IMR-90 (cell line): ENCODE measurements around the gene GPLD1. TPM values are rescaled to one million over a fixed set of nuclear protein-coding genes. Genes with fewer than 3 reads are reported as not detected.

Experiments
- ATAC-seq: fragments of 200-7000 bp; cut with Tn5 transposase; 2 replicates; pipeline ENCODE4 v1.9.1; 2020; ENCODE audit warnings: low read depth, mild to moderate bottlenecking, moderate library complexity
- BruUV-seq: library from RNA; stranded (reverse); fragments of 400-500 nt; replicated peaks from 2 replicates; lab custom pipeline; 2021; lab: Mats Ljungman, UMichigan
- CTCF ChIA-PET: fragments of 300-600 bp; formaldehyde crosslinking; extraction: SDS; loops from one replicate; lab custom pipeline; 2021; ENCODE audit warnings: antibody characterized with exemption; lab: Yijun Ruan, JAX
- POLR2A ChIA-PET: fragments of 300-600 bp; sonication (Branson Sonifier 250); formaldehyde crosslinking; loops from one replicate; lab custom pipeline; 2022; ENCODE audit warnings: antibody characterized with exemption; ENCODE audit not compliant: unreplicated experiment; lab: Charles Lee
- DNase-seq: peaks from one replicate; pipeline ENCODE4 v3.0.0; 2013
- H2AFZ ChIP-seq: replicated peaks from 2 replicates; pipeline ENCODE3; 2013; ENCODE audit warnings: low read length, mild to moderate bottlenecking; ENCODE audit not compliant: poor library complexity
- H2AK5ac ChIP-seq: 2 replicates; pipeline ENCODE4 v1.6.1; 2013; ENCODE audit warnings: low read depth, low read length, inconsistent platforms
- H2AK9ac ChIP-seq: replicated peaks from 2 replicates; pipeline ENCODE3; 2013; ENCODE audit warnings: mild to moderate bottlenecking, low read depth, low read length, moderate library complexity; ENCODE audit not compliant: poor library complexity
- H2BK120ac ChIP-seq: 2 replicates; pipeline ENCODE4 v1.6.1; 2013; ENCODE audit warnings: low read depth, low read length, inconsistent platforms
- H2BK15ac ChIP-seq: 3 replicates; pipeline ENCODE4 v1.6.1; 2013; ENCODE audit warnings: low read depth, low read length, inconsistent platforms
- H2BK20ac ChIP-seq: 2 replicates; pipeline ENCODE4 v1.6.1; 2013; ENCODE audit warnings: low read depth, mild to moderate bottlenecking, inconsistent platforms, low read length, moderate library complexity
- H2BK5ac ChIP-seq: 2 replicates; pipeline ENCODE4 v1.6.1; 2013; ENCODE audit warnings: mild to moderate bottlenecking, low read depth, low read length, inconsistent platforms; ENCODE audit not compliant: poor library complexity, severe bottlenecking
- H3K14ac ChIP-seq: replicated peaks from 2 replicates; pipeline ENCODE4 v1.6.1; 2013; ENCODE audit warnings: low read depth, low read length, inconsistent platforms
- H3K18ac ChIP-seq: 2 replicates; pipeline ENCODE4 v1.6.1; 2013; ENCODE audit warnings: low read depth, low read length, control low read depth
- H3K23ac ChIP-seq: 2 replicates; pipeline ENCODE4 v1.6.1; 2013; ENCODE audit warnings: low read depth, low read length, inconsistent platforms
- H3K27ac ChIP-seq: 2 replicates; pipeline ENCODE4 v1.5.1; 2013; ENCODE audit warnings: mild to moderate bottlenecking, control low read depth, low read length; ENCODE audit not compliant: insufficient read depth
- H3K27me3 ChIP-seq: 2 replicates; pipeline ENCODE4 v1.6.1; 2013; ENCODE audit warnings: low read length; ENCODE audit not compliant: control insufficient read depth, insufficient read depth
- H3K36me3 ChIP-seq: 2 replicates; pipeline ENCODE4 v1.6.1; 2013; ENCODE audit warnings: low read length, mixed read lengths; ENCODE audit not compliant: control insufficient read depth, insufficient read depth
- H3K4ac ChIP-seq: 2 replicates; pipeline ENCODE4 v1.6.1; 2013; ENCODE audit warnings: low read depth, low read length, inconsistent platforms
- H3K4me1 ChIP-seq: 2 replicates; pipeline ENCODE4 v1.6.1; 2013; ENCODE audit warnings: low read length, mixed read lengths; ENCODE audit not compliant: control insufficient read depth, insufficient read depth
- H3K4me2 ChIP-seq: 2 replicates; pipeline ENCODE4 v1.6.1; 2013; ENCODE audit warnings: low read depth, mild to moderate bottlenecking, control low read depth, low read length, moderate library complexity
- H3K4me3 ChIP-seq: 2 replicates; pipeline ENCODE4 v1.5.1; 2013; ENCODE audit warnings: low read depth, mild to moderate bottlenecking, control low read depth, low read length, moderate library complexity; ENCODE audit not compliant: insufficient read depth
- H3K56ac ChIP-seq: 2 replicates; pipeline ENCODE4 v1.6.1; 2013; ENCODE audit warnings: low read length, inconsistent platforms; ENCODE audit not compliant: insufficient read depth; ENCODE audit errors: extremely low read depth
- H3K79me1 ChIP-seq, 2 experiments: 2 replicates each; pipeline ENCODE4 v1.6.1; 2013; ENCODE audit warnings: low read length in 2 of 2, inconsistent platforms in 1 of 2, low read depth in 1 of 2
- H3K9ac ChIP-seq: 2 replicates; pipeline ENCODE4 v1.6.1; 2013; ENCODE audit warnings: low read depth, low read length, control low read depth
- H3K9me1 ChIP-seq: 2 replicates; pipeline ENCODE4 v1.6.1; 2013; ENCODE audit warnings: low read length, inconsistent platforms; ENCODE audit not compliant: insufficient read depth
- H3K9me3 ChIP-seq: 2 replicates; pipeline ENCODE4 v1.6.1; 2013; ENCODE audit warnings: low read length; ENCODE audit not compliant: control insufficient read depth, insufficient read depth
- H4K20me1 ChIP-seq: 2 replicates; pipeline ENCODE4 v1.6.1; 2013; ENCODE audit warnings: low read length, inconsistent platforms; ENCODE audit not compliant: insufficient read depth
- H4K5ac ChIP-seq: 2 replicates; pipeline ENCODE4 v1.6.1; 2013; ENCODE audit warnings: mild to moderate bottlenecking, low read depth, low read length, control low read depth
- H4K8ac ChIP-seq, 2 experiments: 2 replicates each; pipeline ENCODE4 v1.6.1; 2013; ENCODE audit warnings: low read depth in 2 of 2, low read length in 2 of 2, control low read depth in 1 of 2, inconsistent platforms in 1 of 2
- H4K91ac ChIP-seq: 2 replicates; pipeline ENCODE4 v1.6.1; 2013; ENCODE audit warnings: low read depth, low read length, inconsistent platforms; ENCODE audit not compliant: insufficient read depth
- CEBPB ChIP-seq: IDR thresholded peaks from 2 replicates; pipeline ENCODE4 v1.6.1; 2012; ENCODE audit warnings: low read depth, low read length, improper control_type of control experiment
- CHD1 ChIP-seq: IDR thresholded peaks from 2 replicates; pipeline ENCODE4 v1.6.1; 2012; ENCODE audit warnings: low read depth, low read length, improper control_type of control experiment
- CTCF ChIP-seq: conservative IDR thresholded peaks from 2 replicates; pipeline ENCODE4 v1.5.1; 2012; ENCODE audit warnings: mild to moderate bottlenecking, low read depth, low read length, improper control_type of control experiment
- ELK1 ChIP-seq: fragments of 150-350 bp; IDR thresholded peaks from 2 replicates; pipeline ENCODE4 v1.6.1; 2016; ENCODE audit warnings: low read depth, mild to moderate bottlenecking, low read length, moderate library complexity, borderline replicate concordance
- FOS ChIP-seq: fragments of 150-350 bp; IDR thresholded peaks from 2 replicates; pipeline ENCODE4 v1.6.1; 2016; ENCODE audit warnings: low read depth, low read length
- MAFK ChIP-seq: IDR thresholded peaks from 2 replicates; pipeline ENCODE4 v1.6.1; 2012; ENCODE audit warnings: low read depth, low read length, improper control_type of control experiment
- NFE2L2 ChIP-seq: fragments of 150-350 bp; IDR thresholded peaks from 2 replicates; pipeline ENCODE4 v1.6.1; 2016; ENCODE audit warnings: low read depth, mild to moderate bottlenecking, low read length
- POLR2A ChIP-seq: IDR thresholded peaks from 2 replicates; pipeline ENCODE4 v1.6.1; 2012; ENCODE audit warnings: mild to moderate bottlenecking, low read depth, low read length
- RCOR1 ChIP-seq: IDR thresholded peaks from 2 replicates; pipeline ENCODE4 v1.6.1; 2012; ENCODE audit warnings: mild to moderate bottlenecking, low read length, improper control_type of control experiment; ENCODE audit not compliant: insufficient replicate concordance
- RFX5 ChIP-seq: IDR thresholded peaks from 2 replicates; pipeline ENCODE4 v1.8.0; 2012; ENCODE audit warnings: low read depth, mild to moderate bottlenecking, low read length, moderate library complexity
- WGBS, 2 experiments: methylation state at CpG; one replicate each; pipeline versions ENCODE4 v1.1.5 to v1.1.7; 2013; ENCODE audit warnings: missing lambda C conversion rate in 2 of 2; ENCODE audit not compliant: insufficient read length in 1 of 2; ENCODE audit errors: extremely low coverage in 2 of 2; 5-methylcytosine and 5-hydroxymethylcytosine counted together
- dilution Hi-C: fragments of 300-500 bp; cut with HindIII; formaldehyde crosslinking; loops from one replicate; pipeline ENCODE4 v1.14.3; 2018; ENCODE audit warnings: low sequenced_read_pairs; ENCODE audit not compliant: unreplicated experiment
- in situ Hi-C: fragments of 300-500 bp; cut with MboI; formaldehyde crosslinking; loops from 3 replicates; pipeline ENCODE4 v1.14.3; 2019; ENCODE audit warnings: low sequenced_read_pairs, inconsistent platforms, mixed read lengths
- intact Hi-C: fragments of 100-400 bp; cut with micrococcal nuclease; formaldehyde crosslinking; loops from 2 replicates; pipeline ENCODE4 v1.10.0; 2022
- polyA plus RNA-seq, 3 experiments: library from polyadenylated mRNA; depleted of rRNA; stranded (reverse); fragments of >200 nt; gene quantifications; 2 replicates each; pipeline ENCODE4 v1.2.3, GENCODE V29; 2012; ENCODE audit warnings: low replicate concordance in 1 of 3
- total RNA-seq: library from RNA; depleted of rRNA; stranded (reverse); fragments of >200 nt; gene quantifications from 2 replicates; pipeline ENCODE4 v1.2.3, GENCODE V29; 2012

The GPLD1 gene
- total and polyA plus RNA-seq, 2 of the 4 experiments (the other 2 are of a cell fraction) = 0.05 to 0.18 TPM

- TF ChIP-seq RFX5 (no peak), NFE2L2 (no peak), RCOR1 (no peak), POLR2A (no peak), CEBPB (no peak), CTCF (no peak), FOS (no peak), MAFK (no peak), CHD1 (no peak), ELK1 (no peak)
- Histone ChIP-seq H2AK5ac (no peak overlapping the region), H2AFZ (no peak overlapping the region), H3K56ac (no peak overlapping the region), H3K9ac (no peak overlapping the region), H3K79me1 (no peaks in the 10 kb centered on the region), H3K4me1 (no peaks in the 10 kb centered on the region), H3K9me1 (no peaks in the 10 kb centered on the region), H4K20me1 (no peaks in the 10 kb centered on the region), H4K91ac (no peak overlapping the region), H3K4ac (no peak overlapping the region), H3K4me3 (no peak overlapping the region), H2BK120ac (no peak overlapping the region), H2BK5ac (no peak overlapping the region), H4K5ac (no peak overlapping the region), H3K36me3 (no peaks in the 10 kb centered on the region), H3K27me3 (peaks cover 5% of the 10 kb centered on the region; the same call in 1 of the 2 replicates), H2BK20ac (no peak overlapping the region), H2AK9ac (no peak overlapping the region), H2BK15ac (no peak overlapping the region), H3K14ac (no peak overlapping the region), H3K18ac (no peak overlapping the region), H3K4me2 (no peak overlapping the region), H3K27ac (no peak overlapping the region), H3K9me3 (no peaks in the 10 kb centered on the region), H3K23ac (no peak overlapping the region), H4K8ac (no peak overlapping the region)
- DNase-seq (no peak), ATAC-seq (no peak)
- WGBS, 2 experiments = no CpG with 5 or more reads among the region's 11 CpGs
- BruUV-seq = no TSS peak
- dilution Hi-C loops (no loop called here), in situ Hi-C loops (no loop called here), intact Hi-C loops (no loop called here)
- ChIA-PET CTCF (no interaction called here), POLR2A (no interaction called here)
These were observed 24.9 kb downstream of the GPLD1 start for GRCh38 chr6:24464253-24465038.
